Measurements from ENCODE around the gene CD99L2.

Gene CD99L2

DNA sequence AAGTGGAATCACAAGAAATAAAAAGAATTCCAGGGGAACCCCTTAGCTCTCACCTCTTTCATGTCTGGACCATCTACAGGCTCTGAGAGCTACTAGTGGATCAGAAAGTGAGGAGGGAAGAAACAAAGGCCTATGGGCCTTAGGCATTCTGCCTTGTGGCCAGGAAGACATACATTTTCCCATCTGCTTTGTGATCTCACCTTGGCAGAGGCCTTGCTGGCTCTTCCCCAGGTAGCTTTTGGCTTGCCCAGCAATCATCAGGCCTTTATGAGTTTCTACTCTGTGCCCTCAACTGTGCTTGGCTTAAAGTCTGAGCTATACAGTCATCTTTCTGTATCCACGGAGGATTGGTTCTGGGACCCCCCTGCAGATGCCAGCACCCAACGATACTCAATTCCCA, 28.3 kb upstream of the CD99L2 start:
- Histone ChIP-seq H3K36me3 (ENCODE audit: control insufficient read depth in 2 of 2, insufficient read depth in 2 of 2, low read length in 2 of 2) (no peaks in the 10 kb centered on the region), H3K27me3 (ENCODE audit: control insufficient read depth in 2 of 2, insufficient read depth in 2 of 2, low read length in 2 of 2) (no peaks in the 10 kb centered on the region), H3K9ac (ENCODE audit: low read depth in 1 of 2, low read length in 2 of 2) (no peak overlapping the region), H3K4me1 (ENCODE audit: control insufficient read depth in 2 of 2, insufficient read depth in 2 of 2, low read length in 2 of 2) (no peaks in the 10 kb centered on the region), H3K27ac (ENCODE audit: low read depth in 2 of 2, low read length in 2 of 2) (no peak overlapping the region), H3K4me3 (ENCODE audit: low read length in 2 of 2) (no peak overlapping the region), H3K9me3 (ENCODE audit: control insufficient read depth in 2 of 2, low read length in 2 of 2) (no peaks in the 10 kb centered on the region)

- H3K36me3 ChIP-seq (ENCODE audit: control insufficient read depth in 2 of 2, insufficient read depth in 2 of 2, low read length in 2 of 2), result no peaks in the 10 kb centered on the region
- H3K9me3 ChIP-seq (ENCODE audit: control insufficient read depth in 2 of 2, low read length in 2 of 2), result no peaks in the 10 kb centered on the region
- H3K9ac ChIP-seq (ENCODE audit: low read depth in 1 of 2, low read length in 2 of 2), result no peak overlapping the region
- H3K27ac ChIP-seq (ENCODE audit: low read depth in 2 of 2, low read length in 2 of 2), result no peak overlapping the region
- no peak overlapping the region for H3K4me3 ChIP-seq (ENCODE audit: low read length in 2 of 2)
- H3K27me3 ChIP-seq (ENCODE audit: control insufficient read depth in 2 of 2, insufficient read depth in 2 of 2, low read length in 2 of 2), result no peaks in the 10 kb centered on the region
- no peaks in the 10 kb centered on the region for H3K4me1 ChIP-seq (ENCODE audit: control insufficient read depth in 2 of 2, insufficient read depth in 2 of 2, low read length in 2 of 2)
Measured at GRCh38 chrX:150926304-150926703, 27.8 kb upstream of the CD99L2 start.

DNA sequence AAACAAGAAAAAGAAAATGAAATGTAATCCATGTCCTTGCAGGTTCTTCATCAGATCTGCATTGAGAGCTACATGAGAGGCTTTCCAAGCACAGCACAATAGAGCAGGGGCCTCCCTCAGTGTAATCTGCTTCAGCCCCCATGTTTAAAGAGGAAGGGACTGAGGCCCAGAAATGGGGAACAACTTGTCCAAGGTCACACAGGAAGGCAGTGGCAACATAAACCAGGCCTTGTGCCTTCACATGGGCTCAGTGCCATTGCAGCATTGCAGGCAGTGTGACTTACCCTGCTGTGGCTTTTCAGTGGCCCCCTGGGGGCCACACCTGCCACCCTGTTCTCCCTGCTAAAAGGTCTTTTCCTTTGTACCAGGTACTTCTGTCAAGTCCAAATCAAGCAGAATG, 20.9 kb upstream of the CD99L2 start:
- no peak overlapping the region for H3K27ac ChIP-seq (ENCODE audit: low read depth in 2 of 2, low read length in 2 of 2)
- H3K36me3 ChIP-seq (ENCODE audit: control insufficient read depth in 2 of 2, insufficient read depth in 2 of 2, low read length in 2 of 2), result no peaks in the 10 kb centered on the region
- H3K27me3 ChIP-seq (ENCODE audit: control insufficient read depth in 2 of 2, insufficient read depth in 2 of 2, low read length in 2 of 2), result peaks cover 0 to 3% of the 10 kb centered on the region in 2 donors

DNA sequence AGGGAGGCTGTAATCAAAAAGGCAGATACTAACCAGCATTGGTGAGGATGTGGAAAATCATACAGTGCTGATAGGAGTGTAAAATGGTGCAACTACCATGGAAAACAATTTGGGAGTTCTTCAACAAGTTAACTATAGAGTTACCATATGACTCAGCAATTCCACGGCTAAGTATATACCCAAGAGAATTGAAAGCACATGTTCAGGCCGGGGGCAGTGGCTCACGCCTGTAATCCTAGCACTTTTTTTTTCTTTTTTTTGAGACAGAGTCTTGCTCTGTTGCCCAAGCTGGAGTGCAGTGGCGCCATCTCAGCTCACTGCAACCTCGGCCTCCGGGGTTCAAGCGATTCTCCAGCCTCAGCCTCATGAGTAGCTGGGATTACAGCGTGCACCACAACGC, 15.0 kb upstream of the CD99L2 start:
- Histone ChIP-seq H3K36me3 (ENCODE audit: control insufficient read depth in 2 of 2, insufficient read depth in 2 of 2, low read length in 2 of 2) (no peaks in the 10 kb centered on the region), H3K4me1 (ENCODE audit: control insufficient read depth in 2 of 2, insufficient read depth in 2 of 2, low read length in 2 of 2) (no peaks in the 10 kb centered on the region), H3K4me3 (ENCODE audit: low read length in 2 of 2) (no peak overlapping the region), H3K9me3 (ENCODE audit: control insufficient read depth in 2 of 2, low read length in 2 of 2) (no peaks in the 10 kb centered on the region), H3K9ac (ENCODE audit: low read depth in 1 of 2, low read length in 2 of 2) (no peak overlapping the region), H3K27ac (ENCODE audit: low read depth in 2 of 2, low read length in 2 of 2) (no peak overlapping the region), H3K27me3 (ENCODE audit: control insufficient read depth in 2 of 2, insufficient read depth in 2 of 2, low read length in 2 of 2) (peaks cover 0 to 3% of the 10 kb centered on the region in 2 donors)

More for the DNA sequence above, 20.9 kb upstream of the CD99L2 start:
- H3K4me3 ChIP-seq (ENCODE audit: low read length in 2 of 2), result no peak overlapping the region
- H3K9me3 ChIP-seq (ENCODE audit: control insufficient read depth in 2 of 2, low read length in 2 of 2), result no peaks in the 10 kb centered on the region
- H3K4me1 ChIP-seq (ENCODE audit: control insufficient read depth in 2 of 2, insufficient read depth in 2 of 2, low read length in 2 of 2), result no peaks in the 10 kb centered on the region
- no peak overlapping the region for H3K9ac ChIP-seq (ENCODE audit: low read depth in 1 of 2, low read length in 2 of 2)

DNA sequence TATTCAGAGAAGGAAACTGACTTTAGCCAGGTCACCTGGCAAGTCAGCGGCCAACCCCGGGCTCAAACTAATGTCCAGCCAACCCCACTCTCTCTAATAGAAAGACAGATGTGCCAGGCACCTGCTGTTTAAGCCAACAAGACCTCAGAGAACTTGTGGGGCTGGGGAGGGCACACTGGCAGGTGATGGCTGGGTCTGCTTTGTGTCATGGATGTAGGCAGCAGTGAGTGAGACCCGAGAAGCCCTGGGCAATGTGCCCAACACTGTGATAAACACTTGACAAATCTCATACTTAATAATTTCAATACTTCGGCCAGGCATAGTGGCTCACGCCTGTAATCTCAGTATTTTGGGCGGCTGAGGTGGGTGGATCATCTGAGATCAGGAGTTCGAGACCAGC, 9.0 kb upstream of the CD99L2 start:
- Histone ChIP-seq H3K27me3 (ENCODE audit: control insufficient read depth in 2 of 2, insufficient read depth in 2 of 2, low read length in 2 of 2) (peaks cover 0 to 3% of the 10 kb centered on the region in 2 donors), H3K36me3 (ENCODE audit: control insufficient read depth in 2 of 2, insufficient read depth in 2 of 2, low read length in 2 of 2) (no peaks in the 10 kb centered on the region), H3K4me1 (ENCODE audit: control insufficient read depth in 2 of 2, insufficient read depth in 2 of 2, low read length in 2 of 2) (no peaks in the 10 kb centered on the region), H3K9me3 (ENCODE audit: control insufficient read depth in 2 of 2, low read length in 2 of 2) (no peaks in the 10 kb centered on the region), H3K4me3 (ENCODE audit: low read length in 2 of 2) (no peak overlapping the region), H3K9ac (ENCODE audit: low read depth in 1 of 2, low read length in 2 of 2) (no peak overlapping the region), H3K27ac (ENCODE audit: low read depth in 2 of 2, low read length in 2 of 2) (no peak overlapping the region)

- H3K36me3 ChIP-seq (ENCODE audit: control insufficient read depth in 2 of 2, insufficient read depth in 2 of 2, low read length in 2 of 2), result no peaks in the 10 kb centered on the region
- H3K9me3 ChIP-seq (ENCODE audit: control insufficient read depth in 2 of 2, low read length in 2 of 2), result no peaks in the 10 kb centered on the region
- H3K4me1 ChIP-seq (ENCODE audit: control insufficient read depth in 2 of 2, insufficient read depth in 2 of 2, low read length in 2 of 2), result no peaks in the 10 kb centered on the region
- no peak overlapping the region for H3K9ac ChIP-seq (ENCODE audit: low read depth in 1 of 2, low read length in 2 of 2)
- H3K27me3 ChIP-seq (ENCODE audit: control insufficient read depth in 2 of 2, insufficient read depth in 2 of 2, low read length in 2 of 2), result peaks cover 0 to 3% of the 10 kb centered on the region in 2 donors
- H3K27ac ChIP-seq (ENCODE audit: low read depth in 2 of 2, low read length in 2 of 2), result no peak overlapping the region
- no peak overlapping the region for H3K4me3 ChIP-seq (ENCODE audit: low read length in 2 of 2)
Measured at GRCh38 chrX:150906694-150907093, 8.2 kb upstream of the CD99L2 start.

DNA sequence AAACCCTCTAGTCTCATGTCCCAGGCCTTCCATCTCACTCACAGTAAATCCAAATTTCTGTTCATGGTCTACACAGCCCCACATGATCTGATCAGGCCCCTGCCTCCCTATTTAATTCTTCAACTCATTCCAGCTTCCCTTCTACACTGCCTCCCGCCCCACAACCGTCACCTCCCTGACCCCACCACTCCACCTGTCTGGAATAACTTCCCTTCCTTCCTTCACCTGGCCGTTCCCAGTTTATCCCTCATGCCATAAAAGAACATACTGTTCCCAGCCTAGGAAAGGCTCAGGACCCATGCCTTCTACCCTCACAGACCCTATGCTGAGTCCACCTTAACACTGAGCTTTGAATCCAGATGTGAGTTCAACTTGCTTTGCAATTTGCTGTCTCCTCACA, 6.8 kb upstream of the CD99L2 start:
- Histone ChIP-seq H3K36me3 (ENCODE audit: control insufficient read depth in 2 of 2, insufficient read depth in 2 of 2, low read length in 2 of 2) (no peaks in the 10 kb centered on the region), H3K9ac (ENCODE audit: low read depth in 1 of 2, low read length in 2 of 2) (no peak overlapping the region), H3K27ac (ENCODE audit: low read depth in 2 of 2, low read length in 2 of 2) (no peak overlapping the region), H3K9me3 (ENCODE audit: control insufficient read depth in 2 of 2, low read length in 2 of 2) (no peaks in the 10 kb centered on the region), H3K4me3 (ENCODE audit: low read length in 2 of 2) (no peak overlapping the region), H3K27me3 (ENCODE audit: control insufficient read depth in 2 of 2, insufficient read depth in 2 of 2, low read length in 2 of 2) (peaks cover 0 to 3% of the 10 kb centered on the region in 2 donors), H3K4me1 (ENCODE audit: control insufficient read depth in 2 of 2, insufficient read depth in 2 of 2, low read length in 2 of 2) (no peaks in the 10 kb centered on the region)

GRCh38 chrX:150903110-150903508, 4.6 kb upstream of the CD99L2 start:
- no peaks in the 10 kb centered on the region for H3K36me3 ChIP-seq (ENCODE audit: control insufficient read depth in 2 of 2, insufficient read depth in 2 of 2, low read length in 2 of 2)
- H3K27me3 ChIP-seq (ENCODE audit: control insufficient read depth in 2 of 2, insufficient read depth in 2 of 2, low read length in 2 of 2), result peaks cover 0 to 3% of the 10 kb centered on the region in 2 donors
- H3K4me3 ChIP-seq (ENCODE audit: low read length in 2 of 2), result no peak overlapping the region
- no peak overlapping the region for H3K9ac ChIP-seq (ENCODE audit: low read depth in 1 of 2, low read length in 2 of 2)
- H3K9me3 ChIP-seq (ENCODE audit: control insufficient read depth in 2 of 2, low read length in 2 of 2), result no peaks in the 10 kb centered on the region
- H3K4me1 ChIP-seq (ENCODE audit: control insufficient read depth in 2 of 2, insufficient read depth in 2 of 2, low read length in 2 of 2), result peaks cover 0 to 2% of the 10 kb centered on the region in 2 donors
- H3K27ac ChIP-seq (ENCODE audit: low read depth in 2 of 2, low read length in 2 of 2), result no peak overlapping the region

DNA sequence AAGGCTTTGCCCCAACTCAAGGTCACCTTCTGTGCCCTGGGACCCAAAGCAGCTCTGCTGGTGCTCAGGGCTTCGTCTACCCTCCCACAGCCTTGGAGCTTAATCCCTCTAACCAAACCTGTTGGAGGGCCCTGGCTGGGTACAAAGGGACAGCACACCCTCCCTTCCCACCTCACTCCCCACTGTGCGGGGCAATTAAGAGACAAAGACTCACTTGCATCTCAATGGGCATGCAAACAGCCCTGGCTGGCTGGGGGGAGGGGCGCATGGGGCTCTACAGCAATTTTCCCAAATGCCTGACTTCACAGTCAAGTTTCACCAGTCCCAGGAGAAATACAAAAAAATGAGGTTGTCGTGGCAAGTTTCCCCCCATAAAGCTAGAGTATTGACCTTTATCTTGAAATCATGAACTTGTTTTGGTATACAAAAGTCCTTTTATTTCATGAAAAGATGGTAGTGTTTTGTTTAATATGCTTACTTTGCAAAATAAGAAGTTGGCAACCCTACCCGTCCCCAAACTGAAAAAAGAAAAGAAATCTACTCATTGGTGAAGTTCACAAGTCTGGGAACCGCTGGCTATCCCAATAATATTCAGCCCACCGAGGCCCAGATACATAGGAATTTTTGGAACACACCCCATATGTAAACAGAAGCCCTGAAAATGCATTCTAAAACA, 4.1 kb upstream of the CD99L2 start:
- Histone ChIP-seq H3K9me3 (ENCODE audit: control insufficient read depth in 2 of 2, low read length in 2 of 2) (no peaks in the 10 kb centered on the region), H3K27me3 (ENCODE audit: control insufficient read depth in 2 of 2, insufficient read depth in 2 of 2, low read length in 2 of 2) (peaks cover 0 to 3% of the 10 kb centered on the region in 2 donors), H3K36me3 (ENCODE audit: control insufficient read depth in 2 of 2, insufficient read depth in 2 of 2, low read length in 2 of 2) (no peaks in the 10 kb centered on the region), H3K9ac (ENCODE audit: low read depth in 1 of 2, low read length in 2 of 2) (no peak overlapping the region), H3K4me1 (ENCODE audit: control insufficient read depth in 2 of 2, insufficient read depth in 2 of 2, low read length in 2 of 2) (peaks cover 0 to 2% of the 10 kb centered on the region in 2 donors), H3K27ac (ENCODE audit: low read depth in 2 of 2, low read length in 2 of 2) (no peak overlapping the region), H3K4me3 (ENCODE audit: low read length in 2 of 2) (no peak overlapping the region)

GRCh38 chrX:150899191-150899757, 806 bp upstream of the CD99L2 start:
- H3K27me3 ChIP-seq (ENCODE audit: control insufficient read depth in 2 of 2, insufficient read depth in 2 of 2, low read length in 2 of 2), result peaks cover 0 to 3% of the 10 kb centered on the region in 2 donors
- H3K9me3 ChIP-seq (ENCODE audit: control insufficient read depth in 2 of 2, low read length in 2 of 2), result no peaks in the 10 kb centered on the region
- peak overlapping the region; percentile 65 to 76 for H3K9ac ChIP-seq (ENCODE audit: low read depth in 1 of 2, low read length in 2 of 2)
- H3K4me3 ChIP-seq (ENCODE audit: low read length in 2 of 2), result peak overlapping the region; percentile 73 to 76
- no peaks in the 10 kb centered on the region for H3K36me3 ChIP-seq (ENCODE audit: control insufficient read depth in 2 of 2, insufficient read depth in 2 of 2, low read length in 2 of 2)
- H3K4me1 ChIP-seq (ENCODE audit: control insufficient read depth in 2 of 2, insufficient read depth in 2 of 2, low read length in 2 of 2), result peaks cover 0 to 2% of the 10 kb centered on the region in 2 donors
- H3K27ac ChIP-seq (ENCODE audit: low read depth in 2 of 2, low read length in 2 of 2), result peak overlapping the region; percentile 57 to 70
